Measurements from ENCODE around the gene PNPLA6.
A peak's percentile ranks its signal among the peaks of the same experiment; 100 is the strongest.

The PNPLA6 gene

GRCh38 chr19:7554565-7554964 lies 19.0 kb downstream of the PNPLA6 start:
- no peak for DNase-seq
- H3K9me3 ChIP-seq (ENCODE audit: control extremely low read depth in 1 of 5, control insufficient read depth in 4 of 5, insufficient read depth in 2 of 5, low read depth in 1 of 5, low read length in 4 of 5), result peaks cover 0 to 3% (median 0%) of the 10 kb centered on the region in 5 experiments
- H3K36me3 ChIP-seq (ENCODE audit: control insufficient read depth in 4 of 4, insufficient read depth in 4 of 4, low read length in 3 of 4), result peaks cover 2 to 65% (median 46%) of the 10 kb centered on the region in 4 experiments
- CTCF ChIA-PET, result no interaction called here
- no peaks in the 10 kb centered on the region for H3K4me1 ChIP-seq (ENCODE audit: control extremely low read depth in 1 of 4, control insufficient read depth in 4 of 4, insufficient read depth in 4 of 4, low read length in 3 of 4)
- POLR2A ChIA-PET, result no interaction called here
- 95% methylated on average over 27 of the region's 28 CpGs for WGBS (ENCODE audit: insufficient coverage)
- no peak overlapping the region for H3K4me3 ChIP-seq (ENCODE audit: control insufficient read depth in 1 of 7, extremely low read depth in 1 of 7, insufficient read depth in 4 of 7, low read depth in 2 of 7, low read length in 6 of 7)
- H3K27me3 ChIP-seq (replicated peaks in 2 of 5; ENCODE audit: control insufficient read depth in 4 of 5, insufficient read depth in 5 of 5, low read length in 4 of 5), result no peaks in the 10 kb centered on the region
- no peak overlapping the region for H3K27ac ChIP-seq (ENCODE audit: insufficient read depth in 1 of 2, low read depth in 1 of 2, low read length in 2 of 2, poor library complexity in 1 of 2, severe bottlenecking in 2 of 2)

GRCh38 chr19:7554990-7555864 lies 19.7 kb downstream of the PNPLA6 start:
- DNase-seq, result no peak
- CTCF ChIA-PET, result no interaction called here
- POLR2A ChIA-PET, result no interaction called here
- Histone ChIP-seq H3K9me3 (ENCODE audit: control extremely low read depth in 1 of 5, control insufficient read depth in 4 of 5, insufficient read depth in 2 of 5, low read depth in 1 of 5, low read length in 4 of 5) (peaks cover 0 to 3% (median 0%) of the 10 kb centered on the region in 5 experiments), H3K27ac (ENCODE audit: insufficient read depth in 1 of 2, low read depth in 1 of 2, low read length in 2 of 2, poor library complexity in 1 of 2, severe bottlenecking in 2 of 2) (no peak overlapping the region), H3K27me3 (replicated peaks in 2 of 5; ENCODE audit: control insufficient read depth in 4 of 5, insufficient read depth in 5 of 5, low read length in 4 of 5) (no peaks in the 10 kb centered on the region), H3K4me1 (ENCODE audit: control extremely low read depth in 1 of 4, control insufficient read depth in 4 of 4, insufficient read depth in 4 of 4, low read length in 3 of 4) (no peaks in the 10 kb centered on the region), H3K4me3 (ENCODE audit: control insufficient read depth in 1 of 7, extremely low read depth in 1 of 7, insufficient read depth in 4 of 7, low read depth in 2 of 7, low read length in 6 of 7) (no peak overlapping the region), H3K36me3 (ENCODE audit: control insufficient read depth in 4 of 4, insufficient read depth in 4 of 4, low read length in 3 of 4) (peaks cover 2 to 61% (median 44%) of the 10 kb centered on the region in 4 experiments)
- WGBS (ENCODE audit: insufficient coverage), result 95% methylated on average over 47 of the region's 62 CpGs

- WGBS (ENCODE audit: insufficient coverage), result 99% methylated on average over 36 of the region's 54 CpGs
- peaks cover 2 to 62% (median 40%) of the 10 kb centered on the region in 4 experiments for H3K36me3 ChIP-seq (ENCODE audit: control insufficient read depth in 4 of 4, insufficient read depth in 4 of 4, low read length in 3 of 4)
- CTCF ChIA-PET, result no interaction called here
- H3K4me3 ChIP-seq (ENCODE audit: control insufficient read depth in 1 of 7, extremely low read depth in 1 of 7, insufficient read depth in 4 of 7, low read depth in 2 of 7, low read length in 6 of 7), result no peak overlapping the region
- H3K9me3 ChIP-seq (ENCODE audit: control extremely low read depth in 1 of 5, control insufficient read depth in 4 of 5, insufficient read depth in 2 of 5, low read depth in 1 of 5, low read length in 4 of 5), result peaks cover 0 to 3% (median 0%) of the 10 kb centered on the region in 5 experiments
- H3K27me3 ChIP-seq (replicated peaks in 2 of 5; ENCODE audit: control insufficient read depth in 4 of 5, insufficient read depth in 5 of 5, low read length in 4 of 5), result no peaks in the 10 kb centered on the region
- POLR2A ChIA-PET, result interaction anchor here (0.6 kb wide), 1 partner anchor 441 kb away, joined by 9 read pairs; no protein-coding TSS in a partner anchor
- no peaks in the 10 kb centered on the region for H3K4me1 ChIP-seq (ENCODE audit: control extremely low read depth in 1 of 4, control insufficient read depth in 4 of 4, insufficient read depth in 4 of 4, low read length in 3 of 4)
- DNase-seq, result no peak
- no peak overlapping the region for H3K27ac ChIP-seq (ENCODE audit: insufficient read depth in 1 of 2, low read depth in 1 of 2, low read length in 2 of 2, poor library complexity in 1 of 2, severe bottlenecking in 2 of 2)
Measured at GRCh38 chr19:7556696-7557315, 21.3 kb downstream of the PNPLA6 start.

- ChIA-PET CTCF (interaction anchor here (0.8 to 1.8 kb wide), 3 partner anchors 8 to 294 kb away, joined by 3 to 8 read pairs (median 3); no protein-coding TSS in a partner anchor), POLR2A (interaction anchor here (0.6 kb wide), 1 partner anchor 258 kb away, joined by 3 read pairs; no protein-coding TSS in a partner anchor)
- WGBS (ENCODE audit: insufficient coverage), result 91% methylated on average over 16 of the region's 18 CpGs
- DNase-seq, result no peak
- Histone ChIP-seq H3K36me3 (ENCODE audit: control insufficient read depth in 4 of 4, insufficient read depth in 4 of 4, low read length in 3 of 4) (peaks cover 2 to 56% (median 40%) of the 10 kb centered on the region in 4 experiments), H3K4me3 (ENCODE audit: control insufficient read depth in 1 of 7, extremely low read depth in 1 of 7, insufficient read depth in 4 of 7, low read depth in 2 of 7, low read length in 6 of 7) (no peak overlapping the region), H3K9me3 (ENCODE audit: control extremely low read depth in 1 of 5, control insufficient read depth in 4 of 5, insufficient read depth in 2 of 5, low read depth in 1 of 5, low read length in 4 of 5) (peaks cover 0 to 3% (median 0%) of the 10 kb centered on the region in 5 experiments), H3K27me3 (replicated peaks in 2 of 5; ENCODE audit: control insufficient read depth in 4 of 5, insufficient read depth in 5 of 5, low read length in 4 of 5) (no peaks in the 10 kb centered on the region), H3K4me1 (ENCODE audit: control extremely low read depth in 1 of 4, control insufficient read depth in 4 of 4, insufficient read depth in 4 of 4, low read length in 3 of 4) (no peaks in the 10 kb centered on the region), H3K27ac (ENCODE audit: insufficient read depth in 1 of 2, low read depth in 1 of 2, low read length in 2 of 2, poor library complexity in 1 of 2, severe bottlenecking in 2 of 2) (no peak overlapping the region)
Measured at GRCh38 chr19:7558667-7559066, 23.1 kb downstream of the PNPLA6 start.

- H3K36me3 ChIP-seq (ENCODE audit: control insufficient read depth in 4 of 4, insufficient read depth in 4 of 4, low read length in 3 of 4), result peaks cover 2 to 54% (median 40%) of the 10 kb centered on the region in 4 experiments
- CTCF ChIA-PET, result interaction anchor here (1.0 to 1.8 kb wide), 3 partner anchors 9 to 294 kb away, joined by 3 to 8 read pairs (median 4); no protein-coding TSS in a partner anchor
- H3K4me3 ChIP-seq (ENCODE audit: control insufficient read depth in 1 of 7, extremely low read depth in 1 of 7, insufficient read depth in 4 of 7, low read depth in 2 of 7, low read length in 6 of 7), result no peak overlapping the region
- WGBS (ENCODE audit: insufficient coverage), result 96% methylated on average over 4 of the region's 4 CpGs
- H3K27ac ChIP-seq (ENCODE audit: insufficient read depth in 1 of 2, low read depth in 1 of 2, low read length in 2 of 2, poor library complexity in 1 of 2, severe bottlenecking in 2 of 2), result no peak overlapping the region
- peaks cover 0 to 3% (median 0%) of the 10 kb centered on the region in 5 experiments for H3K9me3 ChIP-seq (ENCODE audit: control extremely low read depth in 1 of 5, control insufficient read depth in 4 of 5, insufficient read depth in 2 of 5, low read depth in 1 of 5, low read length in 4 of 5)
- DNase-seq, result no peak
- H3K4me1 ChIP-seq (ENCODE audit: control extremely low read depth in 1 of 4, control insufficient read depth in 4 of 4, insufficient read depth in 4 of 4, low read length in 3 of 4), result no peaks in the 10 kb centered on the region
- H3K27me3 ChIP-seq (replicated peaks in 2 of 5; ENCODE audit: control insufficient read depth in 4 of 5, insufficient read depth in 5 of 5, low read length in 4 of 5), result no peaks in the 10 kb centered on the region
- POLR2A ChIA-PET, result no interaction called here
Measured at GRCh38 chr19:7559102-7559501, 23.6 kb downstream of the PNPLA6 start.

- Histone ChIP-seq H3K27me3 (replicated peaks in 2 of 5; ENCODE audit: control insufficient read depth in 4 of 5, insufficient read depth in 5 of 5, low read length in 4 of 5) (no peaks in the 10 kb centered on the region), H3K4me3 (ENCODE audit: control insufficient read depth in 1 of 7, extremely low read depth in 1 of 7, insufficient read depth in 4 of 7, low read depth in 2 of 7, low read length in 6 of 7) (no peak overlapping the region), H3K36me3 (ENCODE audit: control insufficient read depth in 4 of 4, insufficient read depth in 4 of 4, low read length in 3 of 4) (peaks cover 2 to 45% (median 31%) of the 10 kb centered on the region in 4 experiments), H3K4me1 (ENCODE audit: control extremely low read depth in 1 of 4, control insufficient read depth in 4 of 4, insufficient read depth in 4 of 4, low read length in 3 of 4) (no peaks in the 10 kb centered on the region), H3K27ac (ENCODE audit: insufficient read depth in 1 of 2, low read depth in 1 of 2, low read length in 2 of 2, poor library complexity in 1 of 2, severe bottlenecking in 2 of 2) (no peak overlapping the region), H3K9me3 (ENCODE audit: control extremely low read depth in 1 of 5, control insufficient read depth in 4 of 5, insufficient read depth in 2 of 5, low read depth in 1 of 5, low read length in 4 of 5) (peaks cover 0 to 3% (median 0%) of the 10 kb centered on the region in 5 experiments)
- ChIA-PET POLR2A (no interaction called here), CTCF (interaction anchor here (1.2 to 1.8 kb wide), 3 partner anchors 8 to 240 kb away, joined by 3 to 8 read pairs (median 4); no protein-coding TSS in a partner anchor)
- no CpG with 5 or more reads among the region's 2 CpGs for WGBS (ENCODE audit: insufficient coverage)
- DNase-seq, result peak in 1 of 3 donors; percentile 10
Measured at GRCh38 chr19:7560255-7560654, 24.7 kb downstream of the PNPLA6 start.

Data from common myeloid progenitor, CD34-positive (primary cell).